Kidney (tissue), 14 donors: ENCODE results near the gene CNOT4. TPM values are rescaled to one million over a fixed set of nuclear protein-coding genes. Genes with fewer than 3 reads are reported as not detected.

Source experiments
- DNase-seq, 5 donors: peaks; one replicate each; pipeline ENCODE4 v3.0.0-alpha.2; 2013 to 2020
- FAIRE-seq: peaks from 2 replicates; lab custom pipeline; 2012; peaks lifted over from hg19 to GRCh38; lab: Jason Lieb, UNC
- H3K27ac ChIP-seq, 2 donors: one replicate each; pipeline ENCODE4 v1.7.0; 2013; ENCODE audit warnings: low read depth in 2 of 2, low read length in 2 of 2, inconsistent platforms in 1 of 2
- H3K27me3 ChIP-seq: one replicate; pipeline ENCODE4 v1.7.1; 2013; ENCODE audit warnings: low read length, inconsistent platforms; ENCODE audit not compliant: control insufficient read depth, insufficient read depth
- H3K36me3 ChIP-seq, 3 donors: one replicate each; pipeline versions ENCODE4 v1.7.0 to v1.7.1; 2013; ENCODE audit warnings: low read length in 3 of 3, control low read depth in 1 of 3, inconsistent platforms in 1 of 3; ENCODE audit not compliant: insufficient read depth in 3 of 3, control insufficient read depth in 2 of 3
- H3K4me1 ChIP-seq, 3 donors: one replicate each; pipeline versions ENCODE4 v1.7.0 to v1.7.1; 2013; ENCODE audit warnings: low read length in 3 of 3, inconsistent platforms in 1 of 3, low read depth in 1 of 3; ENCODE audit not compliant: control insufficient read depth in 2 of 3, insufficient read depth in 2 of 3
- H3K4me3 ChIP-seq, 3 donors: one replicate each; pipeline versions ENCODE4 v1.7.0 to v1.8.1; 2013; ENCODE audit warnings: low read length in 3 of 3, control low read depth in 1 of 3, inconsistent platforms in 1 of 3
- H3K9ac ChIP-seq, 3 donors: one replicate each; pipeline versions ENCODE4 v1.7.0 to v1.7.1; 2013; ENCODE audit warnings: low read length in 3 of 3, control low read depth in 1 of 3, inconsistent platforms in 1 of 3
- H3K9me3 ChIP-seq, 3 donors: one replicate each; pipeline versions ENCODE4 v1.7.0 to v1.7.1; 2013; ENCODE audit warnings: low read length in 3 of 3, control low read depth in 1 of 3, inconsistent platforms in 1 of 3; ENCODE audit not compliant: control insufficient read depth in 2 of 3, insufficient read depth in 1 of 3
- intact Hi-C: fragments of 100-400 bp; cut with DNase I; formaldehyde crosslinking; loops from one replicate; pipeline ENCODE4 v1.11.1; 2022
- polyA plus RNA-seq: library from polyadenylated mRNA; stranded (reverse); fragments of 350-450 nt; fragmentation: Illumina TruSeq; extraction: RNeasy Lipid Tissue Mini Kit (QIAGEN cat#74804); gene quantifications from one replicate; pipeline ENCODE4 v1.2.3, GENCODE V29; 2014; ENCODE audit warnings: low read depth, low replicate concordance; ENCODE audit not compliant: insufficient read depth
- total RNA-seq: library from RNA; stranded (reverse); fragmentation: NEBNext Ultra II Directional; extraction: Animal tissue kit (Norgen Biotek cat#: 25700); gene quantifications from one replicate; pipeline ENCODE4 v1.2.1, GENCODE V29; 2021
- TF ChIP-seq, protein P1 (sequence below): IDR thresholded peaks from 3 replicates; pipeline ENCODE4 v1.5.1; 2012; ENCODE audit warnings: mild to moderate bottlenecking, moderate library complexity, borderline replicate concordance; ENCODE audit not compliant: insufficient read depth; ENCODE audit errors: extremely low read depth
- donor health status: control.
- donor health status: control.
- donor health status: control.
- donor health status: control.
- donor health status: control.
- donor health status: DM: yes; HTN: yes; CAD: no.
- donor health status: Normal renal cell carcinoma (clear cell type).

The CNOT4 gene
- total and polyA plus RNA-seq, 2 donors from 2014 or later, result 8.4 to 26.2 TPM

DNA sequence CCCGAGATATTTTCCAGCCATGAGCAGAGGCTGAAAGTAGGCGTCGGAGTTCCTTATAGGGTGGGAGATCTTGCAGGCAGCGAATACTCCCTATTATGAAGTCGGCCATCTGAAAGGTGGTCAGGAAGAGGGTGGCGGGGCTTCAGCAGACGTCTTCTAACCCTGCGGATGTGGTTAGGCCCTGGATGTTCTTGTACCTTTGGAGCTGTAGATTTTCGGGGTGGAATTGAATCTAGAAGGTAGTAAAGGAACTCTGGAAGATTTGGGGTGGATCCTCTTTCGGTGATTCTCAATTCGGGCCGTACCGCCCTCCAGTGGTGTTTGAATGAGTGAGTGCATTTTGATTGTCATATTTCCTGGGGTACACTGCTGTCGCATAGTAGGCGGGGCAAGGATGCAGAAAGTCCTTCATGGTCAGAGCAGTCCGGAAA is 48.5 kb upstream of the CNOT4 start:
- Histone ChIP-seq H3K27ac (peak overlapping the region; percentile 94), H3K4me1 (peaks cover 0 to 3% (median 0%) of the 10 kb centered on the region in 3 donors), H3K9me3 (no peaks in the 10 kb centered on the region), H3K27me3 (no peaks in the 10 kb centered on the region), H3K9ac (peak overlapping the region; percentile 92 to 98 (median 95)), H3K36me3 (no peaks in the 10 kb centered on the region), H3K4me3 (peak overlapping the region; percentile 97 to 98 (median 98))
- intact Hi-C loops, result no loop called here
- TF ChIP-seq, protein P1, sequence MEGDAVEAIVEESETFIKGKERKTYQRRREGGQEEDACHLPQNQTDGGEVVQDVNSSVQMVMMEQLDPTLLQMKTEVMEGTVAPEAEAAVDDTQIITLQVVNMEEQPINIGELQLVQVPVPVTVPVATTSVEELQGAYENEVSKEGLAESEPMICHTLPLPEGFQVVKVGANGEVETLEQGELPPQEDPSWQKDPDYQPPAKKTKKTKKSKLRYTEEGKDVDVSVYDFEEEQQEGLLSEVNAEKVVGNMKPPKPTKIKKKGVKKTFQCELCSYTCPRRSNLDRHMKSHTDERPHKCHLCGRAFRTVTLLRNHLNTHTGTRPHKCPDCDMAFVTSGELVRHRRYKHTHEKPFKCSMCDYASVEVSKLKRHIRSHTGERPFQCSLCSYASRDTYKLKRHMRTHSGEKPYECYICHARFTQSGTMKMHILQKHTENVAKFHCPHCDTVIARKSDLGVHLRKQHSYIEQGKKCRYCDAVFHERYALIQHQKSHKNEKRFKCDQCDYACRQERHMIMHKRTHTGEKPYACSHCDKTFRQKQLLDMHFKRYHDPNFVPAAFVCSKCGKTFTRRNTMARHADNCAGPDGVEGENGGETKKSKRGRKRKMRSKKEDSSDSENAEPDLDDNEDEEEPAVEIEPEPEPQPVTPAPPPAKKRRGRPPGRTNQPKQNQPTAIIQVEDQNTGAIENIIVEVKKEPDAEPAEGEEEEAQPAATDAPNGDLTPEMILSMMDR, result peak; percentile 18
- no peak for FAIRE-seq
- peak in 4 of 5 donors; percentile 62 to 91 (median 74) for DNase-seq

DNA sequence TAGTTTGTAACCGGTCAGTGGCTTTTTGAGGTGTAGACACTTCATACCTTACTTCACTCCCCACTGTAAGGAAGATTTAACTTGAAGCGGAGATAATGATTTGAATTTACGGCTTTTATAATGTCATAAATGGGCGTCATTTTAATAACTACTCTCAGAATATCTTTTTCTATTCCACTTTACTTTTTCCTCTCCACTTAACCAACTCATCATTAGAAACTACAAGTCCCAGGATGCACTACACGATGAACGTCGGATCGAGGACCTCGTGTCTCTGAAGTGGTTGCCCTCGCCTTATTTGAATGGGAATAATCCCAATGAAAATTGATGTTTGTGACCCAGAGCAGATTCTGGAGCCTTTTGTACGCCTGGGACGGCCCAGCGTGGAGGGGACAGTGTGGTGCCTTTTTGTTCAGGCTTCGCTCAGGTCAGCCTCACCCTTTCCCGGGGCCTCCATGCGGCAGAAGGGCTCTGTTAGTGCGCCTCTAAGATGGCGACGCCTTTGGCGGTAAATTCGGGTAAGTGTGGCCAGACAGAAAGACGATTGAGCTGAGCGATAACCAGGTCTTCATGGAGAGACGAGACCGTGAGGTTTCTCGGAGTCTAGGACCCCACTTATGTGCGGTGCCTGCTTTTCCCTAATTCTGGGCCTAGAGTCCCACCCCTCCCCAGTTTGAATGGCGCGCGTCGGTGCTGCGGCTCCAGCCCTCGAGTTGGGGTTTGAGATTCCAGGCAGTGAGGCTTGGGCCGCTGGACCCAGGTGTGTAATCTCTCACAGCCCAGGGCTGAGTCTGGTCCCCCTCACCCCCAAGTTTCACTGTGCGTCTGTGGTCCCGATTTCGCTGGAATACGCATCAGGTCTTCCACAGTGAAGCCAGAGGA is 47.8 kb upstream of the CNOT4 start, which contains the start of gene NUP205:
TSS of gene NUP205 (plus strand) at position 463 of the 882 bp plus-strand sequence. CDS start at position 491, 28 bp downstream.
- intact Hi-C loops, result no loop called here
- FAIRE-seq, result no peak

DNA sequence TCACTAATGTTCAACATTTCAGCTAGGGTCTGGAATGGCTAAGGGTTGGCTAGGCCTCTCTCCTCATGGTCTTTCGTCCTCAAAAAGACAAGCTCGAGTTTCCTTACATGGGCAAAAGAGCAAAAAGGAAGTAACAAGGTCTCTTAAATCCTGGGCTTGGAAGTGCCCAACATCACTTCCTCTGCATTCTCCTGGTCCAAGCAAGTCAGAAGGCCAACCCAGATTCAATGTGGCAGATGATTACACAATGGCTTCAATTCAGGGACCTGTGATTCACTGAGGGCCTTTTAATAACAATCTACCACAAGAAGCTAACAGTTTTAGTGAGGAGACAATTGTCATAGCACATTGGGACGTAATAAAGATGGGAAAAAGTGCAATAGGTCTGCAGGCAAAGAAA is 43.4 kb upstream of the CNOT4 start:
- TF ChIP-seq, protein P1, result no peak
- no peaks in the 10 kb centered on the region for H3K4me1 ChIP-seq
- no peak overlapping the region for H3K4me3 ChIP-seq
- no peak overlapping the region for H3K9ac ChIP-seq
- intact Hi-C loops, result no loop called here
- no peaks in the 10 kb centered on the region for H3K27me3 ChIP-seq
- DNase-seq (no peak), FAIRE-seq (no peak)
- no peak overlapping the region for H3K27ac ChIP-seq
- no peaks in the 10 kb centered on the region for H3K36me3 ChIP-seq
- no peaks in the 10 kb centered on the region for H3K9me3 ChIP-seq

More for the DNA sequence above, 47.8 kb upstream of the CNOT4 start, which contains the start of gene NUP205:
- Histone ChIP-seq H3K9ac (peak within 1 kb of the TSS; percentile 92 to 98 (median 95)), H3K36me3 (no peaks in the 10 kb centered on the region), H3K4me3 (peak within 1 kb of the TSS; percentile 97 to 98 (median 98)), H3K9me3 (no peaks in the 10 kb centered on the region), H3K4me1 (peaks cover 0 to 3% (median 0%) of the 10 kb centered on the region in 3 donors), H3K27me3 (no peaks in the 10 kb centered on the region), H3K27ac (peak within 1 kb of the TSS; percentile 94)
- TF ChIP-seq, protein P1, result peak; percentile 11
- peak; percentile 82 to 96 (median 90) for DNase-seq
